HepG2 (cell line): Measurements from ENCODE around the gene GPR39. TPM values are rescaled to one million over a fixed set of nuclear protein-coding genes. Genes with fewer than 3 reads are reported as not detected.

Experiments used
- ATAC-seq: fragments of 200-7000 bp; cut with Tn5 transposase; 3 replicates; pipeline ENCODE4 v1.9.1; 2020; ENCODE audit warnings: mild to moderate bottlenecking, moderate library complexity
- BruUV-seq: library from RNA; stranded (reverse); fragments of 400-500 nt; replicated peaks from 2 replicates; lab custom pipeline; 2021; lab: Mats Ljungman, UMichigan
- CTCF ChIA-PET: fragments of 300-600 bp; formaldehyde crosslinking; extraction: SDS; loops from one replicate; lab custom pipeline; 2021; ENCODE audit warnings: low total read pairs, inconsistent platforms, low intra/inter-chr PET ratio; lab: Yijun Ruan, JAX
- POLR2A ChIA-PET: fragments of 350-600 bp; sonication (Branson Sonifier 250); formaldehyde crosslinking; loops from one replicate; lab custom pipeline; 2020; ENCODE audit warnings: antibody characterized with exemption, inconsistent platforms; lab: Yijun Ruan, JAX
- DNase-seq: peaks from one replicate; pipeline ENCODE4 v3.0.0-alpha.2; 2015; ENCODE audit warnings: low spot score
- FAIRE-seq: peaks from 3 replicates; lab custom pipeline; 2011; peaks lifted over from hg19 to GRCh38; lab: Jason Lieb, UNC
- H2AFZ ChIP-seq: one replicate; pipeline ENCODE4 v1.6.1; 2011; ENCODE audit warnings: low read length, inconsistent platforms
- H3K27ac ChIP-seq: fragments of 300-600 bp; 3 replicates; pipeline ENCODE4 v1.8.0; 2011; ENCODE audit warnings: mixed run types, mild to moderate bottlenecking, mixed read lengths, low read length, inconsistent platforms; ENCODE audit not compliant: insufficient read depth; ENCODE audit errors: extremely low read length
- H3K27me3 ChIP-seq, 2 experiments: fragments of 200-600 bp in 1 of 2; 2 replicates in 1 of 2; 3 replicates in 1 of 2; pipeline versions ENCODE4 v1.6.0 to v1.8.0; 2011; ENCODE audit warnings: low read length in 2 of 2, mild to moderate bottlenecking in 2 of 2, moderate library complexity in 2 of 2, inconsistent platforms in 1 of 2; ENCODE audit not compliant: insufficient read depth in 2 of 2, control insufficient read depth in 1 of 2
- H3K36me3 ChIP-seq, 2 experiments: fragments of 200-600 bp in 1 of 2; replicated peaks in 1 of 2; 2 replicates in 1 of 2; 3 replicates in 1 of 2; pipeline versions ENCODE4 v1.5.1 to v1.8.0; 2011; ENCODE audit warnings: low read length in 2 of 2, inconsistent platforms in 1 of 2; ENCODE audit not compliant: insufficient read depth in 2 of 2, control insufficient read depth in 1 of 2
- H3K4me1 ChIP-seq: 2 replicates; pipeline ENCODE4 v1.5.1; 2012; ENCODE audit warnings: low read length, inconsistent platforms; ENCODE audit not compliant: insufficient read depth
- H3K4me2 ChIP-seq: 2 replicates; pipeline ENCODE4 v1.6.0; 2011; ENCODE audit warnings: low read depth, low read length, inconsistent platforms
- H3K4me3 ChIP-seq, 3 experiments: fragments of 200-600 bp in 1 of 3; sonication (generic), shearing (Covaris generic) in 1 of 3; replicated peaks in 1 of 3; 2 replicates each; pipeline ENCODE4 v1.5.1; 2011 to 2016; ENCODE audit warnings: low read length in 3 of 3, inconsistent platforms in 2 of 3, low read depth in 2 of 3, mild to moderate bottlenecking in 2 of 3, control low read depth in 1 of 3, mixed read lengths in 1 of 3; ENCODE audit not compliant: insufficient read depth in 1 of 3
- H3K79me2 ChIP-seq: one replicate; pipeline ENCODE4 v1.6.1; 2011; ENCODE audit warnings: low read length, inconsistent platforms; ENCODE audit not compliant: insufficient read depth
- H3K9ac ChIP-seq: 2 replicates; pipeline ENCODE4 v1.6.0; 2011; ENCODE audit warnings: mild to moderate bottlenecking, low read depth, low read length, inconsistent platforms; ENCODE audit not compliant: insufficient read depth
- H3K9me3 ChIP-seq: 2 replicates; pipeline ENCODE4 v1.5.1; 2012; ENCODE audit warnings: mild to moderate bottlenecking, low read length
- H4K20me1 ChIP-seq: 2 replicates; pipeline ENCODE4 v1.6.0; 2011; ENCODE audit warnings: inconsistent platforms, mild to moderate bottlenecking, low read length, moderate library complexity; ENCODE audit not compliant: insufficient read depth
- BATF2 ChIP-seq: sonication (generic); formaldehyde crosslinking; IDR thresholded peaks from 2 replicates; pipeline ENCODE4 v1.8.0; 2022; ENCODE audit warnings: mild to moderate bottlenecking, missing genetic modification reagents, moderate library complexity
- GLMP ChIP-seq: sonication (generic); formaldehyde crosslinking; IDR thresholded peaks from 2 replicates; pipeline ENCODE4 v1.9.0; 2021; ENCODE audit warnings: missing genetic modification reagents, mild to moderate bottlenecking, borderline replicate concordance
- HOXD1 ChIP-seq: sonication (generic); formaldehyde crosslinking; IDR thresholded peaks from 2 replicates; pipeline ENCODE4 v1.5.0; 2020; ENCODE audit warnings: missing genetic modification reagents
- MIXL1 ChIP-seq: IDR thresholded peaks from 2 replicates; pipeline ENCODE4 v1.6.1; 2016
- NFIC ChIP-seq: IDR thresholded peaks from 2 replicates; pipeline ENCODE4 v1.6.1; 2012; ENCODE audit warnings: mild to moderate bottlenecking, low read length, inconsistent platforms
- PRMT3 ChIP-seq: sonication (generic); formaldehyde crosslinking; IDR thresholded peaks from 2 replicates; pipeline ENCODE4 v1.8.1; 2022; ENCODE audit warnings: low read depth, mild to moderate bottlenecking, moderate library complexity, missing genetic modification reagents, borderline replicate concordance
- PRPF4 ChIP-seq: fragments of 200-400 bp; formaldehyde crosslinking; IDR thresholded peaks from 2 replicates; pipeline ENCODE4 v1.6.1; 2016; ENCODE audit warnings: low read length, low read depth; ENCODE audit not compliant: poor library complexity, severe bottlenecking
- THAP11 ChIP-seq: IDR thresholded peaks from 2 replicates; pipeline ENCODE4 v1.6.1; 2016; ENCODE audit warnings: missing biosample characterization, missing genetic modification reagents
- ZBTB39 ChIP-seq: sonication (generic); formaldehyde crosslinking; IDR thresholded peaks from 2 replicates; pipeline ENCODE4 v1.5.0; 2020; ENCODE audit warnings: missing genetic modification reagents
- ZC3H4 ChIP-seq: sonication (generic); formaldehyde crosslinking; IDR thresholded peaks from 2 replicates; pipeline ENCODE4 v1.4.0; 2020; ENCODE audit warnings: missing genetic modification reagents, borderline replicate concordance
- ZEB1 ChIP-seq: IDR thresholded peaks from 2 replicates; pipeline ENCODE4 v1.6.1; 2012; ENCODE audit warnings: mild to moderate bottlenecking, low read depth, inconsistent platforms; ENCODE audit not compliant: insufficient replicate concordance
- ZNF704 ChIP-seq: sonication (generic); formaldehyde crosslinking; IDR thresholded peaks from 2 replicates; pipeline ENCODE4 v1.8.1; 2023; ENCODE audit warnings: mild to moderate bottlenecking, inconsistent platforms, moderate library complexity, missing genetic modification reagents, borderline replicate concordance
- WGBS: methylation state at CpG from one replicate; pipeline ENCODE4 v1.1.6; 2017; ENCODE audit warnings: low lambda C conversion rate; 5-methylcytosine and 5-hydroxymethylcytosine counted together
- in situ Hi-C: cut with HindIII; loops from 2 replicates; pipeline ENCODE4 v1.10.0; 2017; ENCODE audit warnings: low pct_unique_long_range_greater_than_20kb; ENCODE audit not compliant: extremely low pct_ligation_motif_present
- intact Hi-C: fragments of 100-400 bp; cut with micrococcal nuclease; formaldehyde crosslinking; loops from one replicate; pipeline ENCODE4 v1.10.0; 2022; ENCODE audit not compliant: unreplicated experiment
- polyA plus RNA-seq, 8 experiments: library from polyadenylated mRNA; depleted of rRNA in 3 of 8; stranded (reverse) in 7 of 8; unstranded in 1 of 8; fragments of >200 nt; fragmentation: Illumina TruSeq in 4 of 8; extraction: Trizol in 4 of 8; gene quantifications; 2 replicates each; pipeline versions ENCODE4 v1.2.1 to v1.2.3, GENCODE V29; 2011 to 2016; ENCODE audit warnings: low read depth in 4 of 8, missing spikeins in 1 of 8, mixed read lengths in 1 of 8; ENCODE audit not compliant: insufficient read depth in 1 of 8
- total RNA-seq, 5 experiments: library from RNA; depleted of rRNA; stranded (reverse); fragments of >200 nt; fragmentation: Illumina TruSeq; extraction: Trizol; gene quantifications; 2 replicates each; pipeline ENCODE4 v1.2.3, GENCODE V29; 2016; ENCODE audit warnings: low read depth in 1 of 5

GPR39 gene
- total and polyA plus RNA-seq, 2 of the 13 experiments (the other 11 are each of a cell fraction or from before 2014, with no cell fraction given): 0.16 to 0.62 TPM

- no peak overlapping the region for H3K27ac ChIP-seq
Measured at GRCh38 chr2:132373391-132374135, 43.0 kb upstream of the GPR39 start.

GRCh38 chr2:132374151-132374550 lies 42.5 kb upstream of the GPR39 start:
- Histone ChIP-seq H3K4me2 (no peak overlapping the region), H3K79me2 (no peaks in the 10 kb centered on the region), H4K20me1 (no peaks in the 10 kb centered on the region), H3K4me3 (no peak overlapping the region), H3K9me3 (peaks cover 38% of the 10 kb centered on the region), H3K36me3 (no peaks in the 10 kb centered on the region), H3K9ac (no peak overlapping the region), H2AFZ (no peak overlapping the region), H3K27ac (no peak overlapping the region), H3K27me3 (no peaks in the 10 kb centered on the region), H3K4me1 (no peaks in the 10 kb centered on the region)
- no peak for FAIRE-seq
- in situ Hi-C loops: no loop called here
- DNase-seq: no peak
- no TSS peak for BruUV-seq
- no peak for ATAC-seq
- ChIA-PET POLR2A (no interaction called here), CTCF (no interaction called here)
- intact Hi-C loops: no loop called here
- TF ChIP-seq ZBTB39 (no peak), PRPF4 (no peak), ZEB1 (no peak), PRMT3 (CRISPR knock-in tag) (no peak), ZC3H4 (no peak), MIXL1 (CRISPR knock-in tag) (no peak), THAP11 (CRISPR knock-in tag) (no peak), HOXD1 (CRISPR knock-in tag) (no peak), GLMP (CRISPR knock-in tag) (no peak), NFIC (no peak), ZNF704 (CRISPR knock-in tag) (no peak)

More at GRCh38 chr2:132373391-132374135, 43.0 kb upstream of the GPR39 start:
- Histone ChIP-seq H3K4me2 (no peak overlapping the region), H3K79me2 (no peaks in the 10 kb centered on the region), H3K27me3 (no peaks in the 10 kb centered on the region), H3K9me3 (peaks cover 32% of the 10 kb centered on the region), H3K4me1 (no peaks in the 10 kb centered on the region), H2AFZ (no peak overlapping the region), H4K20me1 (no peaks in the 10 kb centered on the region), H3K9ac (no peak overlapping the region), H3K4me3 (no peak overlapping the region), H3K36me3 (no peaks in the 10 kb centered on the region)
- BruUV-seq: no TSS peak
- TF ChIP-seq BATF2 (CRISPR knock-in tag): no peak
- ChIA-PET POLR2A (no interaction called here), CTCF (no interaction called here)
- WGBS: 26% methylated on average over 5 of the region's 5 CpGs
- in situ Hi-C loops: no loop called here
- DNase-seq (no peak), FAIRE-seq (no peak), ATAC-seq (no peak)
- intact Hi-C loops: no loop called here
